IPS-15b (cell line): Measurements from ENCODE around the gene RCAN2.
"Not testable (repeated sequence)": the region's sequence is repeated elsewhere in the genome, so short reads cannot be mapped to it uniquely, and the experiment has no call there.

Source experiments
- H3K27me3 ChIP-seq: one replicate; pipeline ENCODE4 v1.6.1; 2013; ENCODE audit warnings: low read length; ENCODE audit not compliant: control insufficient read depth, insufficient read depth
- H3K36me3 ChIP-seq: one replicate; pipeline ENCODE4 v1.6.1; 2013; ENCODE audit warnings: low read length; ENCODE audit not compliant: control insufficient read depth, insufficient read depth
- H3K4me1 ChIP-seq: one replicate; pipeline ENCODE4 v1.6.1; 2013; ENCODE audit warnings: mild to moderate bottlenecking, low read length; ENCODE audit not compliant: control insufficient read depth, insufficient read depth
- H3K4me3 ChIP-seq: one replicate; pipeline ENCODE4 v1.5.1; 2013; ENCODE audit warnings: low read depth, low read length
- H3K9ac ChIP-seq: one replicate; pipeline ENCODE4 v1.6.1; 2013; ENCODE audit warnings: low read depth, mild to moderate bottlenecking, low read length
- H3K9me3 ChIP-seq: one replicate; pipeline ENCODE4 v1.6.1; 2013; ENCODE audit warnings: mild to moderate bottlenecking, low read length; ENCODE audit not compliant: control insufficient read depth, insufficient read depth

RCAN2 gene

DNA sequence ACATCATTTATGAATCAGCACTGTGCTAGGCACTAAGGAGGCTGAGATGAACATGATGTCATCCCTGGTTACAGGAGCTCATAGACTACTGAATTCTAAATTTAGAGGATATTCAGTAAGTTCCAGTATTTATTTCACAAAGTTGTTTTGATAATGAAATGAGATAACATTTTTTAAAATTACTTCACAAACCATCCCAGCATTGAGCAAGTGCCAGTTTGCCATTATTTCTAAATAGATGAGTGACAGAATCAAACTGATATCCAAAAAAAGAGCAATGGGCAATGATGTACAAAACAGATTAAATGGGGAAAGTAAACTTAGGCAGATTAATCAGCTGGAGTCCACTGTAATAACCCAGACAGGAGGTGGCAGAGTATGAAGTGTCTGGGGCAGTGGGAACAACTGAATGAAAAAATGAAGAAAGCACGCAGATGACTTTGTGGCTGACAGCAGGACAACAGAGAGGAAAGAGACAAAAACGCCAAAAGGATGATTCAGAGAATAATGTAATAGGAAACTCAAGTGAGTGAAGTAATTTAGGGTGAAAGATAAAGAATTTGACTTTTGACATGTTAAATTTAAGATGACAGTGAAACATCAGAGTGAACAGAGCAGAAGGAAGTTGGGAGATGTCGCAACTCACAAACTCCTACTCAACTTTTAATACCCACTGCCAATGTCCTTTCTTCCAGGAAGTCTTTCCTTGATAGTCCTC is 70.2 kb downstream of the RCAN2 start:
- Histone ChIP-seq H3K9me3 (no peaks in the 10 kb centered on the region), H3K9ac (no peak overlapping the region), H3K27me3 (no peaks in the 10 kb centered on the region), H3K36me3 (no peaks in the 10 kb centered on the region), H3K4me3 (no peak overlapping the region), H3K4me1 (no peaks in the 10 kb centered on the region)

DNA sequence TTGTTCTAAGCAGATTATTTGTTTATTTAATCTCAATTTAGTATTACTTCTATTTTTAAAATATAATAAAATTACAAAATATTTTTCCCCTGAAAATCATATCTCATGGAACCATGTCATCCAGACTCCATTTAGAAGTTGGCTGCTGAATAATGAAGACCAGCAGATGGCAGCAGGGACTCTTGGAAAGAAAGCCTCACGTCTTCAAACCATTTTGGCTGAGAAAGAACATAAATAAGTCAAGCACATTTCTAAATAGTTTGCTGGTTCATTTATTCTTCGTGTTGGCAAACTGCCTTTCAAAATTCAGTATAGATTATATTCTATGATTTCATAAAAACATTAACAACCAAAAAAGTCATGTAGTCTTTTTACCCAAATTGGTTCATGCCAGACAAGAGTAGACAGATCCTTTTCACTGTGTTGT is 71.7 kb downstream of the RCAN2 start:
- no peaks in the 10 kb centered on the region for H3K36me3 ChIP-seq
- H3K4me1 ChIP-seq = no peaks in the 10 kb centered on the region
- H3K27me3 ChIP-seq = no peaks in the 10 kb centered on the region
- H3K4me3 ChIP-seq = no peak overlapping the region
- no peaks in the 10 kb centered on the region for H3K9me3 ChIP-seq
- H3K9ac ChIP-seq = no peak overlapping the region

DNA sequence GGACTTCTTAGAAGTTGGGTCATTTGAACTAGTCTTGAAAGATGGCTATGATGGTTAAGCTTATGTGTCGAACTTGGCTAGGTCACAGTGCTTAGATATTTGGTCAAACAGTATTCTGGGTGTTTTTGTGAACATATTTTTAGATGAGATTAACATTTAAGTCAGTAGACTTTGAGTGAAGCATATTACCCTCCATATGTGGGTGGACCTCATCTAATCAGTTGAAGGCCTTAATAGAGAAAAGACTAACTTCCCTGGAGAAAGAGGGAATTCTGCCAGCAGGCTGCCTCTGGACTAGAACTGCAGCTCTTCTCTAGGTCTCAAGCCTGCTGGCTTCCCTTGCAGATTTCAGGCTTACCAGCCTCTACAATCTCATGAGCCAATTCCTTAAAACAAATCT is 76.9 kb downstream of the RCAN2 start:
- H3K4me3 ChIP-seq = no peak overlapping the region
- no peak overlapping the region for H3K9ac ChIP-seq
- H3K4me1 ChIP-seq = no peaks in the 10 kb centered on the region
- no peaks in the 10 kb centered on the region for H3K27me3 ChIP-seq
- H3K36me3 ChIP-seq = no peaks in the 10 kb centered on the region
- no peaks in the 10 kb centered on the region for H3K9me3 ChIP-seq

DNA sequence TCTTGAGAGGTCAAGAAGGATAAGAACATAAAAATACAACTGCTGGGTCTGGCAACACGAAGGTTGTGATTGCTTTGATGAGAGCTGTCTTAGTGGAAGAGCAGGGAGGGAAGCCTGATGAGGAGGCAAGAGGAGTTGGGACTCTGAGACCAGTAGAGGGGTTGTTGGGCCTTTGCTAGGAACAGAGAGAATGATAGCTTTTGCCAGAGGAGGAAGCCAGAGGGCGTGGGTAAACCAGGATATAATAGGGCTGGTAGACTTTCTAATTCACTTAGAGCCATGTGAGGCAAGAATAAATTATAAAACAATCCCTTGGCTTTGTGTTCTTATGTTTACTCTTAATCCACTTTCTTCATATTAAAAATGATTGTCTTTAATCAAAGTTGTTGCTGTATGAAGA is 78.6 kb downstream of the RCAN2 start:
- H3K36me3 ChIP-seq = no peaks in the 10 kb centered on the region
- H3K4me1 ChIP-seq = no peaks in the 10 kb centered on the region
- no peak overlapping the region for H3K4me3 ChIP-seq
- H3K9ac ChIP-seq = no peak overlapping the region
- H3K27me3 ChIP-seq = no peaks in the 10 kb centered on the region
- no peaks in the 10 kb centered on the region for H3K9me3 ChIP-seq

DNA sequence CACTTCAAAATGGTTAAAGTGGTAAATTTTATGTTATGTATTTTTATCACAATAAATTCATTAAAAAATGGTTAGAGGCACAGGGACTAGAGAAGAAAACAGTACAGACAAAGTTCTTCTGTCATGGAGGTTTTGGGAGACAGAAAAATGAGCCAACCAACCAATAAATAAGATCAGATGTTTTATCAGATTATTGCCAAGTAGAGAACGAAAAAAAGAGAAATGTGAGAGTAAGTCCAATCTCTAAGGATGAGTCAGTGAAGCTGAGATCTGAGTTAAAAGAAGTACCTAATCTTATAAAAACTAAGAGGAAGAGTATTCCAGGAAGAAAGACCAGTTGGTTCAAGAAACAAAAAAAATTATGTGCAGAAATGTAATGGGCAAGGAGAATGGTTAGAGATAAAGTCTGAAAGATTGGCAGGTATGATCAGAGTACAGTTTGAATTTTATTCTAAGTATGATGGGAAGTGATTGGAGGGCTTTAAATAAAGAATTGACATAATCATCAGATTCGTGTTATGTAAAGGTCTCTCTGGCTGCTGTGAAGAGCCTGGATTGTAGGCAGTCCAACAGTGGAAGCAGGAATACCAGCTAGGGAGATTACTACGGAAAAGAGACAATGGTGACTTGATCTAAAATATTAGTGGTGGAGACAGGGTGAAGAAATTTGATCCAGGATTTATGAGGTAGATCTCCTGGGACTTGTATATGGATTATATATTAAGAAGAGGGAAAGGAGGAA is 79.6 kb downstream of the RCAN2 start:
- Histone ChIP-seq H3K9me3 (no peaks in the 10 kb centered on the region), H3K4me1 (no peaks in the 10 kb centered on the region), H3K27me3 (no peaks in the 10 kb centered on the region), H3K4me3 (no peak overlapping the region), H3K36me3 (no peaks in the 10 kb centered on the region), H3K9ac (no peak overlapping the region)

DNA sequence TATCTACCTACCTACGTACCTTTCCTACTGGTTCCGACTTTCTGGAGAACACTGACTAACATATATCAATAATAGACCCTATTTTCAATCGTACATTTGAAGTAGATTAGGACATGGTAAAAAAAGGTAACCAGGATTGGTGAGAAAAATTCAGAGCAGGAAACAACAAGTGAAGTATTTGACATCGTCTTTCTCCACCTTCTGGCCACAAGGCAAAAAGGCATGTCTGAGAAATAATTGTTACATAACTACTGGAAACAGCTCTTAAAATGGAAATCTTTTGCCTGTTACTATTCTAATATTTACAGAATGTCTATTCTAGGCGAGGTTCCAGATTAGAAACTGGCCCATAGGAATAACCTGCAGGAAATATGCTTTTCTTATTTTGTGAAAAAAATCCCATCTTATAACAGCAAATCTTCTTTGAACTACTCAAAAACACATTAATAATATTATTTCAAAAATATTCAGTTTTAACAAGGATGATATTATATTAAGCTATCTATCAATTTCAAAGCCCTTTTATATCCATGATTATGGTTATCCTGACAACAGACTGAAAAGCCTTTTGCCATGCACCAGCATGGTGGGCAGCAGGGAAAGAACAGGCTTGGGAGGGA is 80.8 kb downstream of the RCAN2 start:
- Histone ChIP-seq H3K36me3 (no peaks in the 10 kb centered on the region), H3K4me1 (no peaks in the 10 kb centered on the region), H3K9me3 (no peaks in the 10 kb centered on the region)

DNA sequence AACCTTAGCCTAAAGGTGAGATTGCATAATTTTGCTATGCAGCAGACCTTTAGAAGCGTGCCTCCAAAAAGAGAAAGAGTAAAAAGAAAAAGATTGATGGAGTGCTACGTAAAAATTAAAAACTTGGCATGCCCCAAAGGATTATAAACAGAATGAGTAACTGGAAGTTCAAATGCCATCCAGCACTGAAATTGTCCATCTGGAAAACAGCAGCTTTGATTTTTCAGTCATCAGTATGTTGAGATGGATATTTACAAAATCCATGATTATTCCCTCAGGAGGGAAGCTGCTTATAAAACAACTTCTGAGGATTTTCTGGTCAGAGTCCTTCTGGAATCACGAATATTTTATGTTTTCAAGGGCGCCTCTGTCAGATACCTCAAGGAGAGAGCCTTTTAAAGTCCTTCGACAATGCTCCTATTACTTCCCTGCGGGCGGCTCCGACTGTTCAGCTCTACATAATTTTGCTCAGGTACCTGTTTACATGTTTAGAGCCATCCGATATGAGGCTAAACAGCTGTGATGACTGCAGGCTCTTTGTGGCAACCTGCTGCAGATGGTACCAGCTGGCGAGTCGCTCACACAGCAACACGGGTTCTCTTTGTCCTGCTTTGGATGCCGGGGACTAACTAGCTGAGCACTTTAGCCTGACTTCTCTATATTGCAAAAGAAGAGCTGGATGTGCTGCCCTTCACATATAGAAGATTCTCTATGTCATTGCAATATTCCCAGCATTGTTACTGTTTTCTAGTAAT is 83.3 kb downstream of the RCAN2 start:
- no peaks in the 10 kb centered on the region for H3K27me3 ChIP-seq
- no peaks in the 10 kb centered on the region for H3K36me3 ChIP-seq
- H3K9ac ChIP-seq = no peak overlapping the region
- H3K4me3 ChIP-seq = no peak overlapping the region
- H3K9me3 ChIP-seq = no peaks in the 10 kb centered on the region
- no peaks in the 10 kb centered on the region for H3K4me1 ChIP-seq

More for the DNA sequence above, 80.8 kb downstream of the RCAN2 start:
- Histone ChIP-seq H3K27me3 (no peaks in the 10 kb centered on the region), H3K9ac (no peak overlapping the region), H3K4me3 (no peak overlapping the region)

DNA sequence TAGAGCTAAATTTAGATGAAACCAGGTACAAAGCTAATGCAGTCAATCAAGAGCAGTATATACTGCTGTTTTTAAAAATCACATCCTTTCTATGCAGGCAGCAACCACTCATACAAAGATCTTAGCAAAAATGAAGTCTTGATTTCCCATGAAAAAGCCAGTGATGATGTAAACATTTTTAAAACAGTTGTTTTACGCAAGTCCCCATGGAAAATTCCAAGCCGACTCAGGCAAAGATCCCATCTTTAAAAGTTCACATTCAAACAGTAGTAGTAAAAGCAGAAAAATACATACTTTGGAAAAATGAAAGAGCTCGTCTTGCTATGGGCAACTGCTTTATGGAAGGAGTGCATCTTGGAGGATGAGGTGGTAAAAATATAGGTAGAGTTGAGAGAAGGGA is 84.0 kb downstream of the RCAN2 start:
- no peaks in the 10 kb centered on the region for H3K27me3 ChIP-seq
- no peak overlapping the region for H3K9ac ChIP-seq
- H3K4me3 ChIP-seq = no peak overlapping the region
- H3K9me3 ChIP-seq = no peaks in the 10 kb centered on the region
- H3K36me3 ChIP-seq = no peaks in the 10 kb centered on the region
- no peaks in the 10 kb centered on the region for H3K4me1 ChIP-seq

DNA sequence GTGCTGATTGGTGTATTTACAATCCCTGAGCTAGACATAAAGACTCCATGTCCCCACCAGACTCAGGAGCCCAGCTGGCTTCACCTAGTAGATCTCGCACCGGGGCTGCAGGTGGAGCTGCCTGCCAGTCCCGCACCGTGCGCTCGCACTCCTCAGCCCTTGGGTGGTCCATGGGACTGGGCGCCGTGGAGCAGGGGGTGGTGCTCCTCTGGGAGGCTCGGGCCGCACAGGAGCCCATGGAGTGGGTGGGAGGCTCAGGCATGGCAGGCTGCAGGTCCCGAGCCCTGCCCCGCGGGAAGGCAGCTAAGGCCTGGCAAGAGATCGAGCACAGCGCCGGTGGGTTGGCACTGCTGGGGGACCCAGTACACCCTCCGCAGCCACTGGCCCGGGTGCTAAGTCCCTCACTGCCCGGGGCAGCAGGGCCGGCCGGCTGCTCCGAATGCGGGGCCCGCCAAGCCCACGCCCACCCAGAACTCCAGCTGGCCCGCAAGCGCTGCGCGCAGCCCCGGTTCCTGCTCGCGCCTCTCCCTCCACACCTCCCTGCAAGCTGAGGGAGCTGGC is 85.5 kb downstream of the RCAN2 start:
- not testable (repeated sequence) for H3K9ac ChIP-seq, H3K27me3 ChIP-seq, H3K36me3 ChIP-seq, H3K9me3 ChIP-seq, H3K4me1 ChIP-seq, H3K4me3 ChIP-seq

DNA sequence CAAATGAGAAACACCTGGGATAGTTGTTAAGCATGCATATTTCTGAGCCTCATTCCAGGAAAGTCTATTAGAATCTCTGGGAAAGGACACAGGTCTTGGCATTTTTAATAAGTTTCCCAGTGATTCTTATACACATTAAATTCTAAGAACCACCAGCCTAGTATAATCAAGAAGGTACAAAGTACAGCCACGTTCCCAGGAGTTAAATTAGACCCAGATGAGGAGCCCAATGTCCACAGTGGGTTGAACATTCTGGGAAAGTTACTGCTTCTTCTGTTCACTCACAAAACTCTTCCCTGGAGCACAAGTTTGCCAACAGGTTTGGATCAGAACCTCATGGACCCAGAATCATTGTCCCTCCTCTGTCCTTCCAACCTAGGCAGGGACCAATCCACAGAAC is 90.4 kb downstream of the RCAN2 start:
- H3K9me3 ChIP-seq = no peaks in the 10 kb centered on the region
- H3K9ac ChIP-seq = no peak overlapping the region
- H3K4me3 ChIP-seq = no peak overlapping the region
- no peaks in the 10 kb centered on the region for H3K27me3 ChIP-seq
- H3K4me1 ChIP-seq = no peaks in the 10 kb centered on the region
- no peaks in the 10 kb centered on the region for H3K36me3 ChIP-seq

DNA sequence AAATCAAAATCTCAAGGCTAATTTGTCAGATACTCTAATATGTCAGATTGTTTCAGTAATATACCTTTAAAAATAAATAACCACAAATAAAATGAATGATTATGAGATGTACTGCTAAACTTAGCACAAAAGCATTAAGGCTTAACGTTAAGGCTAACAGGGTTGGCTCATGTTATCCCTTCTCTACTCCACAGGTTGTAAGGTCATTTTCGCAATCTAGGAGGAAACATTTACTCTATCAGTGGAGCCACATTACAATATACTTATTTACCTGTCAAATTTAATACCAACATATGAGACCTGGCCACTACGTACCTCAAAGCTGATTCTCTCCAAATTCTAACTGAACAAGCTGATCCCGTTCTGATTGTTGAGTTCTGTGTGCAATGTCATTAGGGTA is 95.7 kb downstream of the RCAN2 start:
- Histone ChIP-seq H3K36me3 (no peaks in the 10 kb centered on the region), H3K4me1 (no peaks in the 10 kb centered on the region), H3K9me3 (no peaks in the 10 kb centered on the region), H3K4me3 (no peak overlapping the region), H3K9ac (no peak overlapping the region), H3K27me3 (no peaks in the 10 kb centered on the region)
